HepG2 (cell line): Measurements from ENCODE around the gene FGGY. TPM values are rescaled to one million over a fixed set of nuclear protein-coding genes. Genes with fewer than 3 reads are reported as not detected.

Source experiments
- CAMTA2 ChIP-seq: sonication (generic); formaldehyde crosslinking; IDR thresholded peaks from 2 replicates; pipeline ENCODE4 v1.4.0; 2020; ENCODE audit warnings: mild to moderate bottlenecking, missing genetic modification reagents, borderline replicate concordance
- CHCHD3 ChIP-seq: sonication (generic); formaldehyde crosslinking; IDR thresholded peaks from 2 replicates; pipeline ENCODE4 v1.8.0; 2022; ENCODE audit warnings: mild to moderate bottlenecking, missing genetic modification reagents, moderate library complexity
- LCORL ChIP-seq, 2 experiments: fragments of 450-650 bp in 1 of 2; sonication (generic) in 1 of 2; formaldehyde crosslinking in 1 of 2; IDR thresholded peaks; 2 replicates each; pipeline versions ENCODE4 v1.5.0 to v1.6.1; 2017 to 2020; ENCODE audit warnings: antibody characterized with exemption in 1 of 2, missing genetic modification reagents in 1 of 2
- SRSF9 ChIP-seq: fragments of 200-400 bp; formaldehyde crosslinking; IDR thresholded peaks from 2 replicates; pipeline ENCODE4 v1.6.1; 2018; ENCODE audit warnings: borderline replicate concordance, mild to moderate bottlenecking, low read depth, low read length; ENCODE audit not compliant: insufficient read depth, poor library complexity, severe bottlenecking
- THAP7 ChIP-seq: sonication (generic); formaldehyde crosslinking; IDR thresholded peaks from 2 replicates; pipeline ENCODE4 v1.8.1; 2023; ENCODE audit warnings: mild to moderate bottlenecking, missing genetic modification reagents
- ZKSCAN1 ChIP-seq: fragments of 150-350 bp; IDR thresholded peaks from 2 replicates; pipeline ENCODE4 v1.6.1; 2014; ENCODE audit warnings: low read length
- ZNF510 ChIP-seq: sonication (generic); formaldehyde crosslinking; IDR thresholded peaks from 2 replicates; pipeline ENCODE4 v1.4.0; 2020; ENCODE audit warnings: low read depth, mild to moderate bottlenecking, missing genetic modification reagents
- ZNF574 ChIP-seq: sonication (generic); formaldehyde crosslinking; IDR thresholded peaks from 2 replicates; pipeline ENCODE4 v1.4.0; 2020; ENCODE audit warnings: missing genetic modification reagents
- ZNF672 ChIP-seq: sonication (generic); formaldehyde crosslinking; IDR thresholded peaks from 2 replicates; pipeline ENCODE4 v1.8.1; 2022; ENCODE audit warnings: missing genetic modification reagents
- ZZZ3 ChIP-seq: sonication (generic); formaldehyde crosslinking; IDR thresholded peaks from 2 replicates; pipeline ENCODE4 v1.4.0; 2020; ENCODE audit warnings: missing genetic modification reagents, mild to moderate bottlenecking, borderline replicate concordance
- polyA plus RNA-seq, 8 experiments: library from polyadenylated mRNA; depleted of rRNA in 3 of 8; stranded (reverse) in 7 of 8; unstranded in 1 of 8; fragments of >200 nt; fragmentation: Illumina TruSeq in 4 of 8; extraction: Trizol in 4 of 8; gene quantifications; 2 replicates each; pipeline versions ENCODE4 v1.2.1 to v1.2.3, GENCODE V29; 2011 to 2016; ENCODE audit warnings: low read depth in 4 of 8, missing spikeins in 1 of 8, mixed read lengths in 1 of 8; ENCODE audit not compliant: insufficient read depth in 1 of 8
- total RNA-seq, 5 experiments: library from RNA; depleted of rRNA; stranded (reverse); fragments of >200 nt; fragmentation: Illumina TruSeq; extraction: Trizol; gene quantifications; 2 replicates each; pipeline ENCODE4 v1.2.3, GENCODE V29; 2016; ENCODE audit warnings: low read depth in 1 of 5
- TF ChIP-seq, protein P1 (sequence below): IDR thresholded peaks from 2 replicates; pipeline ENCODE4 v1.6.1; 2016; ENCODE audit warnings: low read depth, missing genetic modification reagents, missing compliant biosample characterization
- TF ChIP-seq, protein P2 (sequence below): sonication (generic); formaldehyde crosslinking; IDR thresholded peaks from 2 replicates; pipeline ENCODE4 v1.5.0; 2020; ENCODE audit warnings: mild to moderate bottlenecking, missing genetic modification reagents, borderline replicate concordance

FGGY gene
- total and polyA plus RNA-seq, 2 of the 13 experiments (the other 11 are each of a cell fraction or from before 2014, with no cell fraction given), result 15.7 to 27.5 TPM

DNA sequence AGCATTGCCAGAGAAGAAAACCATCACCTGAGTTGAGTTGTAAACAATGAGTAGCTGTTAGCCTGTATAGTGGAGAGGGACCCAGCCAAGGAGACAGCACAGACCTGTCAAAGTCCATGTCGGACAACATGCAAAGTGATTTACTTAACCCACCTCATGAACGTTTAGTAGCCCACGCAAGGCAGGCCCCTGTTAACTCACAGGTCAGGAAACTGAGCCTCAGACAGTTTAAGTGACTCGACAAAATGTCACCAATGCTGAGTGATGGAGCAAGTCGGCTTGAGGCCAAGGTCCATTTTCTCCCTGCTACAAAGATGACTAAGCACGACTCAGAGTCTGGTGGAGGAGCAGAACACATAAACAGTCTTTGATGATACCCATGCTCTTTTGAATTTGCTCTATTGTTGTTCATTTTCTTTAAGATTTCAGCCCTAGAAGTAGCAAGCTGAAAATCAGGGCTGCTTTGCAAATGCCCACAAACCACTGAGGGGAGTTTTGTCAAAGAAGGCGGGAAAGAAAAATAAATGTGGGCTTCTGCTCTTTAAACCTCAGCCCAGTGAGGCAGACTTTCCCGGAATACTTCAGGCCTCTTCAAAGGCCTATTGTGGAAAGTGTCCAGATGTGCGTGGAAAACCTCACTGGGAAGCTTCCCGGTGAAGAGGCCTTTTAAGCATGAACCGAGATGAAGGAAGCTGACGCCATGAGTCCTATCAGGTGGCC is 434.0 kb downstream of the FGGY start (continued):
- TF ChIP-seq, protein P1, sequence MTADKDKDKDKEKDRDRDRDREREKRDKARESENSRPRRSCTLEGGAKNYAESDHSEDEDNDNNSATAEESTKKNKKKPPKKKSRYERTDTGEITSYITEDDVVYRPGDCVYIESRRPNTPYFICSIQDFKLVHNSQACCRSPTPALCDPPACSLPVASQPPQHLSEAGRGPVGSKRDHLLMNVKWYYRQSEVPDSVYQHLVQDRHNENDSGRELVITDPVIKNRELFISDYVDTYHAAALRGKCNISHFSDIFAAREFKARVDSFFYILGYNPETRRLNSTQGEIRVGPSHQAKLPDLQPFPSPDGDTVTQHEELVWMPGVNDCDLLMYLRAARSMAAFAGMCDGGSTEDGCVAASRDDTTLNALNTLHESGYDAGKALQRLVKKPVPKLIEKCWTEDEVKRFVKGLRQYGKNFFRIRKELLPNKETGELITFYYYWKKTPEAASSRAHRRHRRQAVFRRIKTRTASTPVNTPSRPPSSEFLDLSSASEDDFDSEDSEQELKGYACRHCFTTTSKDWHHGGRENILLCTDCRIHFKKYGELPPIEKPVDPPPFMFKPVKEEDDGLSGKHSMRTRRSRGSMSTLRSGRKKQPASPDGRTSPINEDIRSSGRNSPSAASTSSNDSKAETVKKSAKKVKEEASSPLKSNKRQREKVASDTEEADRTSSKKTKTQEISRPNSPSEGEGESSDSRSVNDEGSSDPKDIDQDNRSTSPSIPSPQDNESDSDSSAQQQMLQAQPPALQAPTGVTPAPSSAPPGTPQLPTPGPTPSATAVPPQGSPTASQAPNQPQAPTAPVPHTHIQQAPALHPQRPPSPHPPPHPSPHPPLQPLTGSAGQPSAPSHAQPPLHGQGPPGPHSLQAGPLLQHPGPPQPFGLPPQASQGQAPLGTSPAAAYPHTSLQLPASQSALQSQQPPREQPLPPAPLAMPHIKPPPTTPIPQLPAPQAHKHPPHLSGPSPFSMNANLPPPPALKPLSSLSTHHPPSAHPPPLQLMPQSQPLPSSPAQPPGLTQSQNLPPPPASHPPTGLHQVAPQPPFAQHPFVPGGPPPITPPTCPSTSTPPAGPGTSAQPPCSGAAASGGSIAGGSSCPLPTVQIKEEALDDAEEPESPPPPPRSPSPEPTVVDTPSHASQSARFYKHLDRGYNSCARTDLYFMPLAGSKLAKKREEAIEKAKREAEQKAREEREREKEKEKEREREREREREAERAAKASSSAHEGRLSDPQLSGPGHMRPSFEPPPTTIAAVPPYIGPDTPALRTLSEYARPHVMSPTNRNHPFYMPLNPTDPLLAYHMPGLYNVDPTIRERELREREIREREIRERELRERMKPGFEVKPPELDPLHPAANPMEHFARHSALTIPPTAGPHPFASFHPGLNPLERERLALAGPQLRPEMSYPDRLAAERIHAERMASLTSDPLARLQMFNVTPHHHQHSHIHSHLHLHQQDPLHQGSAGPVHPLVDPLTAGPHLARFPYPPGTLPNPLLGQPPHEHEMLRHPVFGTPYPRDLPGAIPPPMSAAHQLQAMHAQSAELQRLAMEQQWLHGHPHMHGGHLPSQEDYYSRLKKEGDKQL, result no peak
- TF ChIP-seq SRSF9, result no peak
- no peak for TF ChIP-seq ZNF510 (CRISPR knock-in tag)
- TF ChIP-seq ZNF574, result no peak
- TF ChIP-seq ZKSCAN1, result no peak
- TF ChIP-seq CHCHD3, result no peak
- TF ChIP-seq CAMTA2 (CRISPR knock-in tag), result no peak
- no peak for TF ChIP-seq ZZZ3 (CRISPR knock-in tag)
- TF ChIP-seq ZNF672, result no peak
- TF ChIP-seq THAP7 (CRISPR knock-in tag), result no peak
- no peak for TF ChIP-seq LCORL (IDR thresholded peaks at IDR 0.05)
- TF ChIP-seq LCORL (CRISPR knock-in tag; IDR thresholded peaks at IDR 0.05), result 0 out of 2 replicates have a peak, but pooled peaks have one; percentile 26
- TF ChIP-seq, protein P2, sequence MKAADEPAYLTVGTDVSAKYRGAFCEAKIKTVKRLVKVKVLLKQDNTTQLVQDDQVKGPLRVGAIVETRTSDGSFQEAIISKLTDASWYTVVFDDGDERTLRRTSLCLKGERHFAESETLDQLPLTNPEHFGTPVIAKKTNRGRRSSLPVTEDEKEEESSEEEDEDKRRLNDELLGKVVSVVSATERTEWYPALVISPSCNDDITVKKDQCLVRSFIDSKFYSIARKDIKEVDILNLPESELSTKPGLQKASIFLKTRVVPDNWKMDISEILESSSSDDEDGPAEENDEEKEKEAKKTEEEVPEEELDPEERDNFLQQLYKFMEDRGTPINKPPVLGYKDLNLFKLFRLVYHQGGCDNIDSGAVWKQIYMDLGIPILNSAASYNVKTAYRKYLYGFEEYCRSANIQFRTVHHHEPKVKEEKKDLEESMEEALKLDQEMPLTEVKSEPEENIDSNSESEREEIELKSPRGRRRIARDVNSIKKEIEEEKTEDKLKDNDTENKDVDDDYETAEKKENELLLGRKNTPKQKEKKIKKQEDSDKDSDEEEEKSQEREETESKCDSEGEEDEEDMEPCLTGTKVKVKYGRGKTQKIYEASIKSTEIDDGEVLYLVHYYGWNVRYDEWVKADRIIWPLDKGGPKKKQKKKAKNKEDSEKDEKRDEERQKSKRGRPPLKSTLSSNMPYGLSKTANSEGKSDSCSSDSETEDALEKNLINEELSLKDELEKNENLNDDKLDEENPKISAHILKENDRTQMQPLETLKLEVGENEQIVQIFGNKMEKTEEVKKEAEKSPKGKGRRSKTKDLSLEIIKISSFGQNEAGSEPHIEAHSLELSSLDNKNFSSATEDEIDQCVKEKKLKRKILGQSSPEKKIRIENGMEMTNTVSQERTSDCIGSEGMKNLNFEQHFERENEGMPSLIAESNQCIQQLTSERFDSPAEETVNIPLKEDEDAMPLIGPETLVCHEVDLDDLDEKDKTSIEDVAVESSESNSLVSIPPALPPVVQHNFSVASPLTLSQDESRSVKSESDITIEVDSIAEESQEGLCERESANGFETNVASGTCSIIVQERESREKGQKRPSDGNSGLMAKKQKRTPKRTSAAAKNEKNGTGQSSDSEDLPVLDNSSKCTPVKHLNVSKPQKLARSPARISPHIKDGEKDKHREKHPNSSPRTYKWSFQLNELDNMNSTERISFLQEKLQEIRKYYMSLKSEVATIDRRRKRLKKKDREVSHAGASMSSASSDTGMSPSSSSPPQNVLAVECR, result peak; percentile 57; the same call in 1 of the 2 replicates
